Natural killer cell treated with Interleukin-12 subunit alpha and Interleukin-12 subunit beta and Interleukin-15 and Interleukin-18, amount 100 ng/mL, for 72 hours (primary cell): ENCODE measurements around the gene PRKCI. TPM values are rescaled to one million over a fixed set of nuclear protein-coding genes. Genes with fewer than 3 reads are reported as not detected.
"Not testable (repeated sequence)": the region's sequence is repeated elsewhere in the genome, so short reads cannot be mapped to it uniquely, and the experiment has no call there.

Experiments
- ATAC-seq, 2 donors: fragments of 150-1000 bp; cut with Tn5 transposase in 1 of 2; sonication (Bioruptor Pico), chemical (Tn5 transposase) in 1 of 2; 2 replicates each; pipeline ENCODE4 v1.10.0; 2021
- DNase-seq: peaks from one replicate; pipeline ENCODE4 v3.0.0; 2022; ENCODE audit warnings: low spot score
- H3K27ac Mint-ChIP-seq, 2 donors: 1 replicate in 1 of 2; 2 replicates in 1 of 2; pipeline ENCODE4 v1.8.0; 2022; ENCODE audit warnings: mixed read lengths in 2 of 2, mild to moderate bottlenecking in 1 of 2, moderate library complexity in 1 of 2
- H3K27me3 Mint-ChIP-seq, 2 donors: 1 replicate in 1 of 2; 2 replicates in 1 of 2; pipeline ENCODE4 v1.8.0; 2022; ENCODE audit warnings: mixed read lengths in 2 of 2
- H3K36me3 Mint-ChIP-seq: one replicate; pipeline ENCODE4 v1.8.0; 2022; ENCODE audit warnings: mixed read lengths
- H3K4me1 Mint-ChIP-seq, 2 donors: 1 replicate in 1 of 2; 2 replicates in 1 of 2; pipeline ENCODE4 v1.8.0; 2022; ENCODE audit warnings: low read depth in 2 of 2, mixed read lengths in 2 of 2, mild to moderate bottlenecking in 1 of 2
- H3K4me3 Mint-ChIP-seq: one replicate; pipeline ENCODE4 v1.8.0; 2022; ENCODE audit warnings: mixed read lengths
- H3K9me3 Mint-ChIP-seq: 2 replicates; pipeline ENCODE4 v1.8.0; 2022; ENCODE audit warnings: mixed read lengths
- total RNA-seq, 2 donors: library from RNA; stranded (reverse); gene quantifications; one replicate each; pipeline ENCODE4 v1.2.3, GENCODE V29; 2022

The PRKCI gene
- total RNA-seq, 2 donors from 2014 or later: 12.4 to 26.3 TPM

DNA sequence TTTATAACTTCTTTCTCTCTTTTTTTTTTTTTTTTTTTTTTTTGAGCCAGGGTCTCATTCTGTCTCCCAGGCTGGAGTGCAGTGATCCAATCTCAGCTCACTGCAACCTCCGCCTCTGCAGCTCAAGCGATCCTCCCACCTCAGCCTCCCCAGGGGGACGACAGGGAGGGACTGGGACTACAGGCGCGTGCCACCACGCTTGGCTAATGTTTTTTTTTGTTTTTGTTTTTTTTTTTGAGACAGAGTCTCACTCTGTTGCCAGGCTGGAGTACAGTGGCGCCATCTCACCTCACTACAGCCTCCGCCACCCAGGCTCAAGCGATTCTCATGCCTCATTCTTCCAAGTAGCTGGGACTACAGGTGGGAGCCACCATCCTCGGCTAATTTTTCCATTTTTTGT, 17.7 kb upstream of the PRKCI start:
- Mint-ChIP-seq H3K36me3 (no peaks in the 10 kb centered on the region), H3K4me3 (no peak overlapping the region), H3K27ac (no peak overlapping the region), H3K27me3 (peaks cover 8 to 33% of the 10 kb centered on the region in 2 donors), H3K9me3 (no peaks in the 10 kb centered on the region), H3K4me1 (no peaks in the 10 kb centered on the region)
- DNase-seq: no peak
- no peak for ATAC-seq

DNA sequence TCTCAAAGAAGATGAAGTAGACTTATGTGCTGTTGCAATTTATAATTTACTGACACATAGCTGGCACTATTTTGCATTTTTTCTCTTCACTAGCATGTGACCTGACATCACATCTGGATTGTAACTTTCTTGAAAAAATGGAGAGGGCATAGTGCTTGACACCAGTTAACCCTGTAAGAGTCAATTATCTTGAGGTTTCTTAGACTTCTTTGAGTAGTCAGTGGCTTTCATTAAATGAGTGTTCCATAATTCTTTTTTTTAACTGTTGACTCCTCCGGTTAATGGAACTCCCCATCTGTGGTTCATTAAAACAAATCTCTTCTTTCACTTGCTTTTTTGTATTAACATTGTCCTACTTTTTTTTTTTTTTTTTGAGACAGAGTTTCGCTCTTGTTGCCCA, 16.9 kb upstream of the PRKCI start:
- DNase-seq: no peak
- Mint-ChIP-seq H3K27me3 (peaks cover 12 to 33% of the 10 kb centered on the region in 2 donors), H3K27ac (no peak overlapping the region), H3K4me3 (no peak overlapping the region), H3K9me3 (no peaks in the 10 kb centered on the region), H3K4me1 (no peaks in the 10 kb centered on the region), H3K36me3 (no peaks in the 10 kb centered on the region)
- no peak for ATAC-seq

- not testable (repeated sequence) for H3K4me3 Mint-ChIP-seq, H3K36me3 Mint-ChIP-seq, ATAC-seq, H3K27ac Mint-ChIP-seq, DNase-seq, H3K9me3 Mint-ChIP-seq, H3K4me1 Mint-ChIP-seq
- H3K27me3 Mint-ChIP-seq: peaks cover 14 to 31% of the 10 kb centered on the region in 2 donors
Measured at GRCh38 chr3:170206164-170206762, 16.0 kb upstream of the PRKCI start.

DNA sequence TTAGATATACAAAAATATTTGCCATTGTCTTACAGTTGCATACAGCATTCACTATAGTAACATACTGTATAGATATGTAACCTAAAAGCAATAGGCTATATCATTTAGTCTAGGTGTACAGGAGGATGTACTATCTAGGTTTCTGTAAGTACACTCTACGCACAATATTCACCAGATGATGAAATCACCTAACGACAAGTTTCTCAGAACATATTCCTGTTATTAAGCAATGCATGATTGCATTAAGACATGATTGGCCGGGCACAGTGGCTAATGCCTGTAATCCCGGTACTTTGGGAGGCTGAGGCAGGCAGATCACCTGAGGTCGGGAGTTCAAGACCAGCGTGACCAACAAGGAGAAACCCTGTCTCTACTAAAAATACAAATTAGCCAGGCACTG, 14.5 kb upstream of the PRKCI start:
- H3K4me3 Mint-ChIP-seq: no peak overlapping the region
- H3K9me3 Mint-ChIP-seq: no peaks in the 10 kb centered on the region
- peaks cover 6% of the 10 kb centered on the region for H3K36me3 Mint-ChIP-seq
- ATAC-seq: no peak
- DNase-seq: no peak
- H3K27ac Mint-ChIP-seq: no peak overlapping the region
- no peaks in the 10 kb centered on the region for H3K4me1 Mint-ChIP-seq
- peaks cover 18 to 38% of the 10 kb centered on the region in 2 donors for H3K27me3 Mint-ChIP-seq

DNA sequence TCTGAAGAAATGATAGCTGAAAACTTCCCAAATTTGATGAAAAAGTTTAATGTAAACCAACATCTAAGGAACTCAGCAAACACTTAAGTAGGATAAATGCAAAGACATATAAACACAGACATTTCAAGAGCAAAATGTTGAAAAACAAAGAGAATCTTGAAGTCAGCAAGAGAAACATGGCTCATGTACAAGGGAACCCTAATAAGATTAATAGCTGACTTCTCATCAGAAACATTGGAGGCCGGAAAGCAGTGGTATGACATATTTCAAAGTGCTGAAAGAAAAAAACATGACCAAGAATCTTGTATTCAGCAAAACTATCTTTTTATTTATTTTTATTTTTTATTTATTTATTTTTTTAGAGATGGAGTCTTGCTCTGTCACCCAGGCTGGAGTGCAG, 10.6 kb upstream of the PRKCI start:
- Mint-ChIP-seq H3K4me3 (no peak overlapping the region), H3K27ac (no peak overlapping the region), H3K4me1 (no peaks in the 10 kb centered on the region), H3K27me3 (peaks cover 18 to 22% of the 10 kb centered on the region in 2 donors), H3K36me3 (peaks cover 6% of the 10 kb centered on the region), H3K9me3 (no peaks in the 10 kb centered on the region)
- ATAC-seq (no peak), DNase-seq (no peak)

GRCh38 chr3:170219850-170220249, 2.4 kb upstream of the PRKCI start:
- DNase-seq: no peak
- H3K36me3 Mint-ChIP-seq: no peaks in the 10 kb centered on the region
- no peak for ATAC-seq
- peaks cover 11 to 16% of the 10 kb centered on the region in 2 donors for H3K4me1 Mint-ChIP-seq
- H3K4me3 Mint-ChIP-seq: no peak overlapping the region
- H3K27ac Mint-ChIP-seq: no peak overlapping the region
- peaks cover 0 to 3% of the 10 kb centered on the region in 2 donors for H3K27me3 Mint-ChIP-seq
- no peaks in the 10 kb centered on the region for H3K9me3 Mint-ChIP-seq

DNA sequence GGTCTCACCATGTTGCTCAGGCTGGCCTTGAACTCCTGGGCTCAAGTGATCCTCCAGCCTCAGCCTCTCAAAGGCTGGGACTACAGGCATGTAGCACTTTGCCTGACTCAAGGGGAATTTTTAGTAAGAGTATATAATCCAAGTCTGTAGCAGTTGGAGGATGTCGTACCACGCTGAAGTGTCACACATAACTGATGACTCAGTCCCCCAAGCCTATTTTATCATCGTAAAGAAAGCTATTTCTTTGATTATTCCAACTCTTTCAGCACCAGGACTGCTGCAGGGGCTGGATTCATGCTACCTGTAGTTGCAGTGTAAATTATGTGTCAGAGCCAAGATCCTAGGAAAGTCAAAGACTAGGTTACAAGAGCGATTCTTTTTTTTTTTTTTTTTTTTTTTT, 1.4 kb upstream of the PRKCI start:
- Mint-ChIP-seq H3K27ac (no peak overlapping the region), H3K4me3 (peak overlapping the region; percentile 56)
- ATAC-seq: no peak

DNA sequence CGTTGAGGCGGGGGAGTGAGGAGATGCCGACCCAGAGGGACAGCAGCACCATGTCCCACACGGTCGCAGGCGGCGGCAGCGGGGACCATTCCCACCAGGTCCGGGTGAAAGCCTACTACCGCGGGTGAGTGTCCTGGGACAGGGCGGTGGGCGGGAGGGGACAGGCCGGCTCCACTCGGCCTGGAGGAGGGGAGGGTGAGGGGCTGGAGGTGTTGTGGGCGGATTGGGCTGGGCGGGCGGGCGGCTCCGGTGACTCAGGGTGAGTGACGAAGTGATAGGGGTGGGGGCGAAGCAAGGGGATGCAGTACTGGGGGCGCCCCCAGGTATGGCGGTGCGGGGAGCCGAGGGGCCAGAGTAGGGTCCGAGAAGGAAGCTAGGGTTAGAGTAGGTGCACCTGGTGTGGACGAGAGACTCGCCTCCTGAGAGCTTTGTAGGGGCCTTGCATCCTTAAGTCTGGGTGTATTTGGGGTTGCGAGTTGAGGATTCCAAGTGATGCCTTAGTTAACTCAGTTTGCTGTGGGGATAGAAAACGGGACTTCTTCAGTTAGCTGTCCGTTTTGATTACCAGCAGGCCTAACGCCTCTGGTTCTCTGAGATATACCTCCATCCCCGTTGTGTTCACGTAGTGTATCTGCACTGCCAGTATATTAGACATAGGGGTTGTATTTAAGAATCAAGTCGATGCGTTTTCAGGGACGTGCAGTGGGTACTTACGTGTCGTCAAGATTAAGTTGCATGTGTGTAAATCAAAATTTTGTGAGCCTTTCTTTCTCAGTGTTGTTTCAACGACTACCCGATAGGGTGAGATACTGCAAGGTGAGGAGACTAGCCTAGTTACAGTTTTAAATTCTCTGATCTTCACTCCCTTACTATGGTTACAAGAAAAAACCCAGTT, 670 bp downstream of the PRKCI start:
- no peaks in the 10 kb centered on the region for H3K27me3 Mint-ChIP-seq
- peak overlapping the region; percentile 73 to 88 for H3K27ac Mint-ChIP-seq
- ATAC-seq: peak in 1 of 2 donors; percentile 64
- no peak for DNase-seq
- peak overlapping the region; percentile 90 for H3K4me3 Mint-ChIP-seq
- H3K9me3 Mint-ChIP-seq: no peaks in the 10 kb centered on the region
- H3K36me3 Mint-ChIP-seq: no peaks in the 10 kb centered on the region
- H3K4me1 Mint-ChIP-seq: peaks cover 11 to 16% of the 10 kb centered on the region in 2 donors

More for the DNA sequence above, 1.4 kb upstream of the PRKCI start:
- DNase-seq: no peak
- no peaks in the 10 kb centered on the region for H3K9me3 Mint-ChIP-seq
- peaks cover 11 to 16% of the 10 kb centered on the region in 2 donors for H3K4me1 Mint-ChIP-seq
- no peaks in the 10 kb centered on the region for H3K27me3 Mint-ChIP-seq
- no peaks in the 10 kb centered on the region for H3K36me3 Mint-ChIP-seq

DNA sequence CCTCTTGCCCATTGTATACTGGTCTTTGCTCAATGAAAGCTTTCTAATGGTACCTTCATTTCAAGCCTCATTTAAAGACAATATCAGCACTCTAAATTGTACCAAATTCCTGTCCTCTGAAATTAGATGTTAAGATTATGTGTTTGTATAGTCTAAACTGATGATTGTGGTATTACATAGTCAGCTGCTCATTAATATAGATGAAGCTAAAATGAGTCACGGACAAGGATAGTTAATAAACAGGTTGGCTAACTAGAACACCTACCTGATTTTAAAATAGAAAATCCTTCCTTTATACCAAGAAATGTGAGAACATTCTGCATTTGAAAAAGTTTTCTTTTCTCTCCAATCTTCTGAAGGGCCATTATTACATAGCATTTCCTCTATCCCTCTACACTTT, 2.9 kb downstream of the PRKCI start:
- ATAC-seq (no peak), DNase-seq (no peak)
- H3K27ac Mint-ChIP-seq: no peak overlapping the region
- H3K27me3 Mint-ChIP-seq: no peaks in the 10 kb centered on the region
- H3K9me3 Mint-ChIP-seq: no peaks in the 10 kb centered on the region
- no peaks in the 10 kb centered on the region for H3K36me3 Mint-ChIP-seq
- peaks cover 11 to 16% of the 10 kb centered on the region in 2 donors for H3K4me1 Mint-ChIP-seq
- no peak overlapping the region for H3K4me3 Mint-ChIP-seq

DNA sequence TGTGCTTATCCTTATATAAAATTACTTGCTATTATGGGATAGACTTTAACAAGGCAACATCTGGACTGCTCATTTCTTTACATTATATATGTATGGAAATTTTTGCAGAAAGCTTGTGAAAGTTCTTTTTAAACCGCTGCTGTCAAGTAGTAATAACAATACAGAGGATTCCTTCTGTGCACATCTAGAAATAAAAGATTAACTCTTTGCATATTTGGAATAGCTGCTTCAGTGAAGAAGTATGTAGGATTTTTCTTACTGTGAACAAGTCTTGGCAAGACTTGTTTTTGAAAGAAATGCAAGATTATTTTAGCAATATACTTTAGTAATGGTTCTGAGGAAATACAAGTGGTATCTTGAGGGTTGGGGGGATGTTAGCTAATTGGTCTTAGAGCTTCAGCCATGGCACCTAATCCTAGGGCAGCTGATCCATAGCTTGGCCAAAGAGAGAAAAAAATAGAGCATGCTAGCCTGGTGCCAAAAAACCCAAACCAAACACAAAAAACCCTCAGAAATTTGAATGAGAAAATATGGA, 4.3 kb downstream of the PRKCI start:
- ATAC-seq: no peak
- H3K27me3 Mint-ChIP-seq: no peaks in the 10 kb centered on the region
- no peaks in the 10 kb centered on the region for H3K9me3 Mint-ChIP-seq
- no peaks in the 10 kb centered on the region for H3K36me3 Mint-ChIP-seq
- no peak overlapping the region for H3K4me3 Mint-ChIP-seq
- no peak for DNase-seq
- no peak overlapping the region for H3K27ac Mint-ChIP-seq
- peaks cover 8 to 16% of the 10 kb centered on the region in 2 donors for H3K4me1 Mint-ChIP-seq

- no peak overlapping the region for H3K4me3 Mint-ChIP-seq
- no peak for ATAC-seq
- DNase-seq: no peak
- no peaks in the 10 kb centered on the region for H3K36me3 Mint-ChIP-seq
- H3K27me3 Mint-ChIP-seq: no peaks in the 10 kb centered on the region
- H3K9me3 Mint-ChIP-seq: no peaks in the 10 kb centered on the region
- no peak overlapping the region for H3K27ac Mint-ChIP-seq
- H3K4me1 Mint-ChIP-seq: peaks cover 4 to 5% of the 10 kb centered on the region in 2 donors
Measured at GRCh38 chr3:170228093-170228766, 6.0 kb downstream of the PRKCI start.

DNA sequence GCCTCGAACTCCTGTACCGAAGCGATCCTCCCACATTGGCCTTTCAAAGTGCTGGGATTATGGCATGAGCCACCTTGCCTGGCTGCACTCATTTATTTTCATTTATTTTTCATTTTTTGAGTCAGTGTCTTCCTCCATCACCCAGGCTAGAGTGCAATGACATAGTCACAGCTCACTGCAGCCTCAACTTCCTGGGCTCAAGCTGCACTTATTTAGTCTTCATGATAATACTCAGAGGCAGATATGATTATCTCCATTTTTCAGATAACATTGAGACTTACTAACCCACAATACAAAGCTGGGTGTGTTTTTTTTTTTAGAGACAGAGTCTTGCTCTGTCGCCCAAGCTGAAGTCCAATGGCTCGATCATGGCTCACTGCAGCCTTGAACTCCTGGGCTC, 10.0 kb downstream of the PRKCI start:
- ATAC-seq (no peak), DNase-seq (no peak)
- no peak overlapping the region for H3K4me3 Mint-ChIP-seq
- H3K9me3 Mint-ChIP-seq: no peaks in the 10 kb centered on the region
- H3K4me1 Mint-ChIP-seq: no peaks in the 10 kb centered on the region
- no peak overlapping the region for H3K27ac Mint-ChIP-seq
- H3K27me3 Mint-ChIP-seq: no peaks in the 10 kb centered on the region
- H3K36me3 Mint-ChIP-seq: peaks cover 7% of the 10 kb centered on the region

DNA sequence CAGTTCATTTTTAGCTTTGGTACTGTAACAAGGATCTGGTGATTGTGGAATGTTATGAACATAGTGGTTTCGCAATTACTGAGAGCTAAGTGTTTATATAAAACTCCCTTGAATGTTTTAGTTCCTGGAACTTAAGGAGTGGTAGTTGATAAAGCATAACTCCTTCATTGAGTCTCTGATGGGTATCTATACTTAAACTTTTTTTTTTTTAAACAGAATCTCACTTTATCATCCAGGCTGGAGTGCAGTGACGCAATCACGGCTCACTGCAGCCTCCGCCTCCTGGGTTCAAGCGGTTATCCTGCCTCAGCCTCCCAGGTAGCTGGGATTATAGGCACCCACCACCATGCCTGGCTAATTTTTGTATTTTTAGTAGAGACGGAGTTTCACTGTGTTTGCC, 11.3 kb downstream of the PRKCI start:
- Mint-ChIP-seq H3K27me3 (no peaks in the 10 kb centered on the region), H3K36me3 (peaks cover 7% of the 10 kb centered on the region), H3K4me1 (no peaks in the 10 kb centered on the region), H3K27ac (no peak overlapping the region), H3K4me3 (no peak overlapping the region), H3K9me3 (no peaks in the 10 kb centered on the region)
- no peak for ATAC-seq
- no peak for DNase-seq

- H3K36me3 Mint-ChIP-seq: peaks cover 7% of the 10 kb centered on the region
- no peak overlapping the region for H3K27ac Mint-ChIP-seq
- no peak overlapping the region for H3K4me3 Mint-ChIP-seq
- ATAC-seq (no peak), DNase-seq (no peak)
- no peaks in the 10 kb centered on the region for H3K27me3 Mint-ChIP-seq
- no peaks in the 10 kb centered on the region for H3K9me3 Mint-ChIP-seq
- H3K4me1 Mint-ChIP-seq: peaks cover 0 to 3% of the 10 kb centered on the region in 2 donors
Measured at GRCh38 chr3:170240142-170240541, 17.9 kb downstream of the PRKCI start.
